Keratinocyte (primary cell): ENCODE measurements around the gene RGMA. TPM values are rescaled to one million over a fixed set of nuclear protein-coding genes. Genes with fewer than 3 reads are reported as not detected.

Experiments used
- DNase-seq: peaks from one replicate; pipeline ENCODE4 v3.0.0-alpha.2; 2011; ENCODE audit warnings: low read depth, missing footprints, low spot score
- FAIRE-seq: peaks from 2 replicates; lab custom pipeline; 2011; peaks lifted over from hg19 to GRCh38; lab: Jason Lieb, UNC
- H2AFZ ChIP-seq: 2 replicates; pipeline ENCODE4 v1.6.0; 2012; ENCODE audit warnings: low read length, control low read depth, inconsistent platforms; ENCODE audit not compliant: control insufficient read depth
- H3K27ac ChIP-seq: 2 replicates; pipeline ENCODE4 v1.5.1; 2011; ENCODE audit warnings: low read length; ENCODE audit not compliant: control insufficient read depth, insufficient read depth
- H3K27me3 ChIP-seq: 3 replicates; pipeline ENCODE4 v1.6.0; 2011; ENCODE audit warnings: low read length; ENCODE audit not compliant: control insufficient read depth, insufficient read depth; ENCODE audit errors: extremely low read depth
- H3K36me3 ChIP-seq, 2 experiments: 2 replicates in 1 of 2; 3 replicates in 1 of 2; pipeline ENCODE4 v1.5.1; 2011; ENCODE audit warnings: low read length in 2 of 2, mild to moderate bottlenecking in 1 of 2; ENCODE audit not compliant: control insufficient read depth in 2 of 2, insufficient read depth in 2 of 2; ENCODE audit errors: extremely low read depth in 1 of 2
- H3K4me1 ChIP-seq: 3 replicates; pipeline ENCODE4 v1.5.1; 2011; ENCODE audit warnings: low read length; ENCODE audit not compliant: control insufficient read depth, insufficient read depth; ENCODE audit errors: extremely low read depth
- H3K4me2 ChIP-seq: 3 replicates; pipeline ENCODE4 v1.6.0; 2011; ENCODE audit warnings: low read depth, low read length; ENCODE audit not compliant: control insufficient read depth, insufficient read depth; ENCODE audit errors: extremely low read depth
- H3K4me3 ChIP-seq, 3 experiments: fragments of 200-600 bp in 1 of 3; sonication (generic) in 1 of 3; 2 replicates in 2 of 3; 3 replicates in 1 of 3; pipeline ENCODE4 v1.5.1; 2011 to 2016; ENCODE audit warnings: low read length in 3 of 3, mild to moderate bottlenecking in 3 of 3, control low read depth in 2 of 3, inconsistent platforms in 1 of 3, low read depth in 1 of 3, mixed read lengths in 1 of 3, mixed run types in 1 of 3, moderate library complexity in 1 of 3; ENCODE audit not compliant: control insufficient read depth in 2 of 3, insufficient read depth in 2 of 3; ENCODE audit errors: extremely low read depth in 1 of 3
- H3K79me2 ChIP-seq: 2 replicates; pipeline ENCODE4 v1.6.0; 2012; ENCODE audit warnings: low read length; ENCODE audit not compliant: control insufficient read depth, insufficient read depth
- H3K9ac ChIP-seq: 3 replicates; pipeline ENCODE4 v1.6.0; 2011; ENCODE audit warnings: low read length; ENCODE audit not compliant: control insufficient read depth, insufficient read depth; ENCODE audit errors: extremely low read depth
- H3K9me1 ChIP-seq: 3 replicates; pipeline ENCODE4 v1.6.0; 2011; ENCODE audit warnings: low read length; ENCODE audit not compliant: control insufficient read depth, insufficient read depth; ENCODE audit errors: extremely low read depth
- H3K9me3 ChIP-seq: 2 replicates; pipeline ENCODE4 v1.5.1; 2012; ENCODE audit warnings: low read depth, low read length; ENCODE audit not compliant: control insufficient read depth
- H4K20me1 ChIP-seq: 3 replicates; pipeline ENCODE4 v1.6.0; 2011; ENCODE audit warnings: low read length; ENCODE audit not compliant: control insufficient read depth, insufficient read depth; ENCODE audit errors: extremely low read depth
- CTCF ChIP-seq, 3 experiments: IDR thresholded peaks in 1 of 3; conservative IDR thresholded peaks in 1 of 3; optimal IDR thresholded peaks in 1 of 3; 2 replicates in 2 of 3; 3 replicates in 1 of 3; pipeline versions ENCODE3 to v1.5.1; 2011; ENCODE audit warnings: low read length in 3 of 3, mild to moderate bottlenecking in 3 of 3, moderate library complexity in 2 of 3, control low read depth in 1 of 3, inconsistent platforms in 1 of 3; ENCODE audit not compliant: insufficient read depth in 2 of 3; ENCODE audit errors: extremely low read depth in 1 of 3
- EZH2 ChIP-seq: IDR thresholded peaks from one replicate; pipeline ENCODE4 v1.6.1; 2012; ENCODE audit warnings: inconsistent platforms, mild to moderate bottlenecking, low read length, moderate library complexity
- dilution Hi-C: fragments of 300-500 bp; cut with MboI; formaldehyde crosslinking; loops from one replicate; pipeline ENCODE4 v1.7.0; 2020; ENCODE audit warnings: low sequenced_read_pairs; ENCODE audit not compliant: extremely low pct_ligation_motif_present
- polyA plus RNA-seq, 5 experiments: library from polyadenylated mRNA; depleted of rRNA in 3 of 5; stranded (reverse) in 3 of 5; stranded (forward) in 1 of 5; unstranded in 1 of 5; fragments of >200 nt; gene quantifications; 1 replicate in 1 of 5; 2 replicates in 3 of 5; 3 replicates in 1 of 5; pipeline versions ENCODE4 v1.2.1 to v1.2.3, GENCODE V29; 2011 to 2012; ENCODE audit warnings: missing spikeins in 2 of 5, low read depth in 1 of 5, low replicate concordance in 1 of 5

The RGMA gene
- polyA plus RNA-seq, 1 donor (not counting 4 experiments of a cell fraction or from before 2014, with no cell fraction given), result 0.18 TPM

GRCh38 chr15:93105485-93105884, 16.5 kb upstream of the RGMA start:
- H3K4me1 ChIP-seq, result no peaks in the 10 kb centered on the region
- no peaks in the 10 kb centered on the region for H3K36me3 ChIP-seq
- DNase-seq, result no peak
- no peaks in the 10 kb centered on the region for H3K27me3 ChIP-seq
- no peaks in the 10 kb centered on the region for H3K9me1 ChIP-seq
- no peaks in the 10 kb centered on the region for H4K20me1 ChIP-seq
- dilution Hi-C loops, result no loop called here
- no peak overlapping the region for H2AFZ ChIP-seq
- no peak overlapping the region for H3K27ac ChIP-seq
- no peak overlapping the region for H3K4me2 ChIP-seq
- H3K4me3 ChIP-seq, result no peak overlapping the region
- TF ChIP-seq EZH2, result no peak
- TF ChIP-seq CTCF (optimal IDR thresholded peaks at IDR 0.05 in 1 of 3, IDR thresholded peaks at IDR 0.05 in 1 of 3, conservative IDR thresholded peaks at IDR 0.05 in 1 of 3; ENCODE audit: extremely low read depth in 1 of 3, insufficient read depth in 2 of 3, low read length in 3 of 3), result no peak
- H3K79me2 ChIP-seq, result no peaks in the 10 kb centered on the region
- H3K9ac ChIP-seq, result no peak overlapping the region
- H3K9me3 ChIP-seq, result no peaks in the 10 kb centered on the region
- no peak for FAIRE-seq

GRCh38 chr15:93103823-93104222, 14.8 kb upstream of the RGMA start:
- Histone ChIP-seq H3K9me1 (no peaks in the 10 kb centered on the region), H2AFZ (no peak overlapping the region), H3K79me2 (no peaks in the 10 kb centered on the region), H3K4me2 (no peak overlapping the region), H3K4me3 (no peak overlapping the region), H4K20me1 (no peaks in the 10 kb centered on the region), H3K27ac (no peak overlapping the region), H3K4me1 (no peaks in the 10 kb centered on the region), H3K36me3 (no peaks in the 10 kb centered on the region), H3K9ac (no peak overlapping the region), H3K27me3 (no peaks in the 10 kb centered on the region), H3K9me3 (no peaks in the 10 kb centered on the region)
- TF ChIP-seq CTCF (optimal IDR thresholded peaks at IDR 0.05 in 1 of 3, IDR thresholded peaks at IDR 0.05 in 1 of 3, conservative IDR thresholded peaks at IDR 0.05 in 1 of 3; ENCODE audit: extremely low read depth in 1 of 3, insufficient read depth in 2 of 3, low read length in 3 of 3) (no peak), EZH2 (no peak)
- DNase-seq, result no peak
- no peak for FAIRE-seq
- dilution Hi-C loops, result no loop called here
